GM12878 (cell line): ENCODE results near the gene LEP. TPM values are rescaled to one million over a fixed set of nuclear protein-coding genes. Genes with fewer than 3 reads are reported as not detected.

ENCODE experiments used
- ATAC-seq: fragments of 200-7000 bp; cut with Tn5 transposase; 3 replicates; pipeline ENCODE4 v1.9.1; 2020; ENCODE audit warnings: mild to moderate bottlenecking, moderate library complexity
- BruUV-seq: library from RNA; stranded (reverse); fragments of 400-500 nt; replicated peaks from 2 replicates; lab custom pipeline; 2021; lab: Mats Ljungman, UMichigan
- CTCF ChIA-PET: fragments of 300-600 bp; sonication (Branson Sonifier 250); formaldehyde crosslinking; extraction: SDS; loops from one replicate; lab custom pipeline; 2021; ENCODE audit warnings: inconsistent platforms; lab: Yijun Ruan, JAX
- POLR2A ChIA-PET: fragments of 350-600 bp; formaldehyde crosslinking; extraction: SDS; loops from one replicate; lab custom pipeline; 2021; ENCODE audit warnings: inconsistent platforms; lab: Charles Lee
- RAD21 ChIA-PET: fragments of 300-600 bp; sonication (Branson Sonifier 250); formaldehyde crosslinking; loops from one replicate; lab custom pipeline; 2023; ENCODE audit warnings: antibody characterized with exemption; ENCODE audit not compliant: unreplicated experiment; lab: Charles Lee
- SMC1A ChIA-PET: fragments of 300-600 bp; sonication (Branson Sonifier 250); formaldehyde crosslinking; loops from one replicate; lab custom pipeline; 2023; ENCODE audit not compliant: unreplicated experiment, uncharacterized antibody; lab: Charles Lee
- DNase-seq: peaks from one replicate; pipeline ENCODE4 v3.0.0-alpha.2; 2011; ENCODE audit warnings: low read depth, low spot score
- FAIRE-seq: peaks from 3 replicates; lab custom pipeline; 2011; peaks lifted over from hg19 to GRCh38; lab: Jason Lieb, UNC
- H2AFZ ChIP-seq: 2 replicates; pipeline ENCODE4 v1.6.0; 2011; ENCODE audit warnings: low read depth, low read length, control low read depth; ENCODE audit not compliant: control insufficient read depth
- H3K27ac ChIP-seq: 2 replicates; pipeline ENCODE4 v1.5.1; 2011; ENCODE audit warnings: control low read depth; ENCODE audit not compliant: control insufficient read depth, insufficient read depth
- H3K27me3 ChIP-seq, 2 experiments: replicated peaks in 1 of 2; 2 replicates each; pipeline versions ENCODE4 v1.6.0 to v1.6.1; 2011; ENCODE audit warnings: low read length in 1 of 2; ENCODE audit not compliant: control insufficient read depth in 2 of 2, insufficient read depth in 2 of 2
- H3K36me3 ChIP-seq, 2 experiments: 2 replicates each; pipeline ENCODE4 v1.5.1; 2011; ENCODE audit warnings: low read length in 1 of 2; ENCODE audit not compliant: control insufficient read depth in 2 of 2, insufficient read depth in 2 of 2
- H3K4me1 ChIP-seq: 2 replicates; pipeline ENCODE4 v1.6.1; 2011; ENCODE audit warnings: mild to moderate bottlenecking, low read length, moderate library complexity, mixed read lengths; ENCODE audit not compliant: control insufficient read depth, insufficient read depth
- H3K4me2 ChIP-seq: 2 replicates; pipeline ENCODE4 v1.6.0; 2011; ENCODE audit warnings: control low read depth; ENCODE audit not compliant: control insufficient read depth, insufficient read depth
- H3K4me3 ChIP-seq: fragments of 200-600 bp; sonication (generic); 2 replicates; pipeline ENCODE4 v1.5.1; 2016
- H3K79me2 ChIP-seq: 2 replicates; pipeline ENCODE4 v1.6.0; 2011; ENCODE audit warnings: low read length; ENCODE audit not compliant: control insufficient read depth, insufficient read depth
- H3K9ac ChIP-seq: 2 replicates; pipeline ENCODE4 v1.8.0; 2011; ENCODE audit warnings: low read length, control low read depth, mixed read lengths; ENCODE audit not compliant: control insufficient read depth, insufficient read depth
- H3K9me3 ChIP-seq: replicated peaks from 3 replicates; pipeline ENCODE4 v1.5.1; 2011; ENCODE audit warnings: mild to moderate bottlenecking, low read length; ENCODE audit not compliant: control insufficient read depth, insufficient read depth
- H4K20me1 ChIP-seq: 2 replicates; pipeline ENCODE4 v1.6.0; 2011; ENCODE audit not compliant: control insufficient read depth, insufficient read depth
- BHLHE40 ChIP-seq, 2 experiments: fragments of 450-650 bp in 1 of 2; IDR thresholded peaks; 2 replicates each; pipeline ENCODE4 v1.6.1; 2011 to 2017; ENCODE audit warnings: low read depth in 2 of 2, borderline replicate concordance in 1 of 2, improper control_type of control experiment in 1 of 2, low read length in 1 of 2, mild to moderate bottlenecking in 1 of 2
- RB1 ChIP-seq: fragments of 450-650 bp; formaldehyde crosslinking; IDR thresholded peaks from 2 replicates; pipeline ENCODE4 v1.6.1; 2017; ENCODE audit warnings: mild to moderate bottlenecking, borderline replicate concordance
- RELA ChIP-seq: fragments of 450-650 bp; IDR thresholded peaks from 2 replicates; pipeline ENCODE4 v1.8.0; 2014; ENCODE audit warnings: borderline replicate concordance; ENCODE audit not compliant: partially characterized antibody
- WGBS: methylation state at CpG from one replicate; pipeline ENCODE4 v1.1.6; 2016; ENCODE audit warnings: low lambda C conversion rate; ENCODE audit not compliant: insufficient replicate concordance, insufficient coverage; ENCODE audit errors: missing lambda C conversion rate; 5-methylcytosine and 5-hydroxymethylcytosine counted together
- in situ Hi-C: fragments of 300-500 bp; cut with MboI; formaldehyde crosslinking; loops from 9 replicates; pipeline ENCODE4 v1.14.3; 2018; ENCODE audit warnings: mixed read lengths
- intact Hi-C: fragments of 100-400 bp; cut with micrococcal nuclease; formaldehyde crosslinking; loops from one replicate; pipeline ENCODE4 v1.14.2; 2022; ENCODE audit not compliant: unreplicated experiment
- polyA plus RNA-seq, 11 experiments: library from polyadenylated mRNA; depleted of rRNA in 4 of 11; unstranded in 6 of 11; stranded (reverse) in 5 of 11; fragments of >200 nt; fragmentation: Nextera tagmentation in 4 of 11; fragmentation: Illumina TruSeq in 1 of 11; extraction: Ambion mirVana in 4 of 11; extraction: Trizol in 1 of 11; gene quantifications; 1 replicate in 1 of 11; 2 replicates in 10 of 11; pipeline versions ENCODE4 v1.2.1 to v1.2.3, GENCODE V29; 2011 to 2016; ENCODE audit warnings: inconsistent platforms in 2 of 11, missing spikeins in 2 of 11, low read depth in 1 of 11
- total RNA-seq, 4 experiments: library from RNA; depleted of rRNA in 3 of 4; stranded (reverse); fragments of >200 nt in 3 of 4; fragmentation: Illumina TruSeq in 1 of 4; extraction: Trizol in 1 of 4; gene quantifications; 2 replicates each; pipeline versions ENCODE4 v1.2.1 to v1.2.3, GENCODE V29; 2013 to 2021
- TF ChIP-seq, protein P1 (sequence below): fragments of 450-650 bp; IDR thresholded peaks from 2 replicates; pipeline ENCODE4 v1.6.1; 2018; ENCODE audit warnings: borderline replicate concordance, mild to moderate bottlenecking; ENCODE audit not compliant: partially characterized antibody

LEP gene
- total and polyA plus RNA-seq, 10 of the 15 experiments (the other 5 are each of a cell fraction or from before 2014, with no cell fraction given) = not detected

DNA sequence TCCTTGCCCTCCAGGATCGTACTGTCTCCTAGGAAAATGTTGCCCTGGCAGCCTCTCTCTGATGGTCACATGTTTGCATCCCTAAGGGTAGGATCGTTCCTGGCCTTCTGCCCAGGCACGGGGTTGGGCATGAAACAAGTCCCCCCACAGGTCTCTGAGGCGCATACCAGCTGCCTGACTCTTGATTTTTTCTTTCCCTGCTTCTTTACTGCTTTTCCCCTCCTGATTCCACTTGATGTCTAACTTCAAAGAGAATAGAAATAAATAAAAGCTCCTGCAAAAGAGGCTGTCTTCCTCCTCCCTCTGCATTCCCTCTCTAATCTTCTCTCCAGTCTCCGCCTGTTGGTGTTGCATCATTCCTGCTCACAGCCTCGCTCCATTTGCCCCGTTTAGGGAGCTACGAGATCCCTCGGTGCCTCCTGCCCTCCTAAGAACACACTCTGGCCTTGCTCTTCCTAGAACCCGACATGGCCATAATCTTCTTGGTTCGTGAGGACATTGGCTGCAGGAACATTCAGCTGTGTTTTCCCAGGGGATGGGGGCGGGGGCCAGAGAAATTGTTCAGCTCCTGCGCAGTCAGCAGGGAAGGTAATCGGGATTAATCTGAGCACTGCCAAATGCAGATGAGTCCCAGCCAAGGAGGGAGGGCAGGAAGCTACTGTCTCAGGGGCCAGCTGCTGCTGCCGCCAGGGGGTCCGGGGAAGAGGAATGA is 26.0 kb downstream of the LEP start:
- DNase-seq (no peak), FAIRE-seq (no peak), ATAC-seq (no peak)
- Histone ChIP-seq H3K9me3 (no peaks in the 10 kb centered on the region), H3K4me2 (no peak overlapping the region), H3K4me1 (no peaks in the 10 kb centered on the region), H3K36me3 (no peaks in the 10 kb centered on the region), H3K9ac (no peak overlapping the region), H3K27ac (no peak overlapping the region), H3K79me2 (no peaks in the 10 kb centered on the region), H4K20me1 (no peaks in the 10 kb centered on the region), H3K27me3 (peaks cover 0 to 2% of the 10 kb centered on the region in 2 experiments; a peak in 2 of 4 replicates), H3K4me3 (no peak overlapping the region), H2AFZ (no peak overlapping the region)
- in situ Hi-C loops (no loop called here), intact Hi-C loops (no loop called here)
- TF ChIP-seq RB1 = no peak
- no peak for TF ChIP-seq BHLHE40 (IDR thresholded peaks at IDR 0.05; ENCODE audit: borderline replicate concordance in 1 of 2, low read depth in 2 of 2, low read length in 1 of 2)
- TF ChIP-seq, protein P1, sequence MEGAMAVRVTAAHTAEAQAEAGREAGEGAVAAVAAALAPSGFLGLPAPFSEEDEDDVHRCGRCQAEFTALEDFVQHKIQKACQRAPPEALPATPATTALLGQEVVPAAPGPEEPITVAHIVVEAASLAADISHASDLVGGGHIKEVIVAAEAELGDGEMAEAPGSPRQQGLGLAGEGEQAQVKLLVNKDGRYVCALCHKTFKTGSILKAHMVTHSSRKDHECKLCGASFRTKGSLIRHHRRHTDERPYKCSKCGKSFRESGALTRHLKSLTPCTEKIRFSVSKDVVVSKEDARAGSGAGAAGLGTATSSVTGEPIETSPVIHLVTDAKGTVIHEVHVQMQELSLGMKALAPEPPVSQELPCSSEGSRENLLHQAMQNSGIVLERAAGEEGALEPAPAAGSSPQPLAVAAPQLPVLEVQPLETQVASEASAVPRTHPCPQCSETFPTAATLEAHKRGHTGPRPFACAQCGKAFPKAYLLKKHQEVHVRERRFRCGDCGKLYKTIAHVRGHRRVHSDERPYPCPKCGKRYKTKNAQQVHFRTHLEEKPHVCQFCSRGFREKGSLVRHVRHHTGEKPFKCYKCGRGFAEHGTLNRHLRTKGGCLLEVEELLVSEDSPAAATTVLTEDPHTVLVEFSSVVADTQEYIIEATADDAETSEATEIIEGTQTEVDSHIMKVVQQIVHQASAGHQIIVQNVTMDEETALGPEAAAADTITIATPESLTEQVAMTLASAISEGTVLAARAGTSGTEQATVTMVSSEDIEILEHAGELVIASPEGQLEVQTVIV = no peak
- TF ChIP-seq RELA = no peak
- ChIA-PET RAD21 (no interaction called here), POLR2A (no interaction called here), CTCF (no interaction called here), SMC1A (interaction anchor here (0.6 kb wide), 1 partner anchor 44 kb away, joined by 4 read pairs; no protein-coding TSS in a partner anchor)
- WGBS = 47% methylated on average over 16 of the region's 16 CpGs
- BruUV-seq = no TSS peak
